ENCODE data around the gene IFNL4.

- TF ChIP-seq EZH2 (IDR thresholded peaks at IDR 0.05; ENCODE audit: low read depth, unreplicated experiment) (no peak), CTCF (conservative IDR thresholded peaks at IDR 0.05; ENCODE audit: low read depth in 2 of 2) (no peak)
Measured at GRCh38 chr19:39208175-39208795, 40.4 kb downstream of the IFNL4 start.

All from GM23338 (cell line).